Measurements from ENCODE around the gene SMIM41. TPM values are rescaled to one million over a fixed set of nuclear protein-coding genes. Genes with fewer than 3 reads are reported as not detected.
A peak's percentile ranks its signal among the peaks of the same experiment; 100 is the strongest.

Gene SMIM41
- total RNA-seq, 6 experiments from 2014 or later = not detected

DNA sequence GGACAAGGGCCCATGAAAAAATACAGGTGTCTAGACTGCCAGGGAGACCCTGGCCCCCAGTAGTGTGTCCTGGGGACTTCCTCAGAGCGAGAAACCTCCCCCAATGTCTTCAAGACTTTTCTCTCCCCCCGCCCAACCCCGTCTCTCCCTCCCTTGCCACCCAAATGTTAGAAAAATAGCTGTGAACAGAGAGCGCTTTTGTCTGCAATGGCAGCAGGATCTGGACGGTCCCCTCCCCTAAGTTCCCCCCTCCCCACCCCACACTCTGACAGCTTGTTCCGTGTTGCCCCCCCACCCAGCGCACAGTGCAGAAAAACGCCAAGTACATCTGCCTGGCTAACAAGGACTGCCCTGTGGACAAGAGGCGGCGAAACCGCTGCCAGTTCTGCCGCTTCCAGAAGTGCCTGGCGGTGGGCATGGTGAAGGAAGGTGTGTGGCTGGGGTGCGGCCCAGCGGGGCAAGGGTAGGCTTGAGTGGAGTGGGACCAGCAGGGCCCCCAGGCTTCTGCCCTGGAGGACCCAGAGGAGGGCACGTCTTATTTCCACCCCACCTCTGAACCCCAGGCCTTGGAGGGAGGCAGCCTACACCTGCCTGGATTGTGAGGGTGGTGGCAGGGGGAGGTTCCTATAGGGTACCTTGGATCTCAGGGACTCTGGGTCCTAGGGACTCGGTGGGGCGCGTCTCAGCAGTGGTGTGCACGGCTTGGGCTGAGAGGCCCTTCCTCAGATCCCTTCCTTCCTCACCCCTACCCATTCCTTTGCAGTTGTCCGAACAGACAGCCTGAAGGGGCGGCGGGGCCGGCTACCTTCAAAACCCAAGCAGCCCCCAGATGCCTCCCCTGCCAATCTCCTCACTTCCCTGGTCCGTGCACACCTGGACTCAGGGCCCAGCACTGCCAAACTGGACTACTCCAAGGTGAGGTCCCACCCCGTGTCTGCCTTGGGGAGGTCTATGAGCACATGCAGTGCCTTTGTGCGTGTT lies 23.5 kb upstream of the SMIM41 start:
- Mint-ChIP-seq H3K4me3 (peak overlapping the region; percentile 3; the same call in 1 of the 2 replicates), H3K27me3 (ENCODE audit: insufficient read depth) (peaks cover 68% of the 10 kb centered on the region), H3K9me3 (peaks cover 10% of the 10 kb centered on the region; the same call in 1 of the 2 replicates), H3K27ac (peak overlapping the region; percentile 61), H3K4me1 (ENCODE audit: low read depth) (peaks cover 22% of the 10 kb centered on the region), H3K36me3 (ENCODE audit: low read depth) (peaks cover 6% of the 10 kb centered on the region; the same call in 1 of the 2 replicates)
- TF ChIP-seq, protein P1, sequence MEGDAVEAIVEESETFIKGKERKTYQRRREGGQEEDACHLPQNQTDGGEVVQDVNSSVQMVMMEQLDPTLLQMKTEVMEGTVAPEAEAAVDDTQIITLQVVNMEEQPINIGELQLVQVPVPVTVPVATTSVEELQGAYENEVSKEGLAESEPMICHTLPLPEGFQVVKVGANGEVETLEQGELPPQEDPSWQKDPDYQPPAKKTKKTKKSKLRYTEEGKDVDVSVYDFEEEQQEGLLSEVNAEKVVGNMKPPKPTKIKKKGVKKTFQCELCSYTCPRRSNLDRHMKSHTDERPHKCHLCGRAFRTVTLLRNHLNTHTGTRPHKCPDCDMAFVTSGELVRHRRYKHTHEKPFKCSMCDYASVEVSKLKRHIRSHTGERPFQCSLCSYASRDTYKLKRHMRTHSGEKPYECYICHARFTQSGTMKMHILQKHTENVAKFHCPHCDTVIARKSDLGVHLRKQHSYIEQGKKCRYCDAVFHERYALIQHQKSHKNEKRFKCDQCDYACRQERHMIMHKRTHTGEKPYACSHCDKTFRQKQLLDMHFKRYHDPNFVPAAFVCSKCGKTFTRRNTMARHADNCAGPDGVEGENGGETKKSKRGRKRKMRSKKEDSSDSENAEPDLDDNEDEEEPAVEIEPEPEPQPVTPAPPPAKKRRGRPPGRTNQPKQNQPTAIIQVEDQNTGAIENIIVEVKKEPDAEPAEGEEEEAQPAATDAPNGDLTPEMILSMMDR (IDR thresholded peaks at IDR 0.05) = no peak
- DNase-seq = no peak

DNA sequence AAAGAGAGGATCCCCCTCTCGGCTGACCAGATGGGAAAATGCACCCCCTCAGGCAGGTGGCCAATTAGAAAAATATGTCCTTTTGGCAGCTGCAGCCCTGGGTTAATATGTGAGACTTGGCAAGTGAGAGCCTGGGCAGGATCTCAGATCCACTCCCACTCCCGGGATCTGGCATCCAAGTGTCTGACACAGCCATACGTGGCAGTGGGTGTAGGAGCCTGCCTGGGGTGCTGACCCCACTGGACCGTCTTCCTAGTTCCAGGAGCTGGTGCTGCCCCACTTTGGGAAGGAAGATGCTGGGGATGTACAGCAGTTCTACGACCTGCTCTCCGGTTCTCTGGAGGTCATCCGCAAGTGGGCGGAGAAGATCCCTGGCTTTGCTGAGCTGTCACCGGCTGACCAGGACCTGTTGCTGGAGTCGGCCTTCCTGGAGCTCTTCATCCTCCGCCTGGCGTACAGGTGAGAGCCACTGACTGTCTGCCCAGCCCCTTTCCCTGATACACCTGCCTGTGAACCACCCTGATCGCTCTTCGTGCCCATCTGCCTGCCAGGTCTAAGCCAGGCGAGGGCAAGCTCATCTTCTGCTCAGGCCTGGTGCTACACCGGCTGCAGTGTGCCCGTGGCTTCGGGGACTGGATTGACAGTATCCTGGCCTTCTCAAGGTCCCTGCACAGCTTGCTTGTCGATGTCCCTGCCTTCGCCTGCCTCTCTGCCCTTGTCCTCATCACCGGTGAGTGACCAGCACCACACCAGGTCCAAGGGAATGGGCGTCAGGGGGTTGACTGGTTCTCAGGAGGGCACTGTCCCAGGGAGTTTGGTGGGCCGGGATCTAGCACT lies 22.5 kb upstream of the SMIM41 start:
- Mint-ChIP-seq H3K4me3 (peak overlapping the region; percentile 13; the same call in 1 of the 2 replicates), H3K36me3 (ENCODE audit: low read depth) (peaks cover 6% of the 10 kb centered on the region; the same call in 1 of the 2 replicates), H3K27me3 (ENCODE audit: insufficient read depth) (peaks cover 70% of the 10 kb centered on the region), H3K4me1 (ENCODE audit: low read depth) (peaks cover 14% of the 10 kb centered on the region), H3K9me3 (peaks cover 10% of the 10 kb centered on the region; the same call in 1 of the 2 replicates), H3K27ac (peak overlapping the region; percentile 61)
- TF ChIP-seq, protein P1 (IDR thresholded peaks at IDR 0.05) = no peak
- DNase-seq = no peak

DNA sequence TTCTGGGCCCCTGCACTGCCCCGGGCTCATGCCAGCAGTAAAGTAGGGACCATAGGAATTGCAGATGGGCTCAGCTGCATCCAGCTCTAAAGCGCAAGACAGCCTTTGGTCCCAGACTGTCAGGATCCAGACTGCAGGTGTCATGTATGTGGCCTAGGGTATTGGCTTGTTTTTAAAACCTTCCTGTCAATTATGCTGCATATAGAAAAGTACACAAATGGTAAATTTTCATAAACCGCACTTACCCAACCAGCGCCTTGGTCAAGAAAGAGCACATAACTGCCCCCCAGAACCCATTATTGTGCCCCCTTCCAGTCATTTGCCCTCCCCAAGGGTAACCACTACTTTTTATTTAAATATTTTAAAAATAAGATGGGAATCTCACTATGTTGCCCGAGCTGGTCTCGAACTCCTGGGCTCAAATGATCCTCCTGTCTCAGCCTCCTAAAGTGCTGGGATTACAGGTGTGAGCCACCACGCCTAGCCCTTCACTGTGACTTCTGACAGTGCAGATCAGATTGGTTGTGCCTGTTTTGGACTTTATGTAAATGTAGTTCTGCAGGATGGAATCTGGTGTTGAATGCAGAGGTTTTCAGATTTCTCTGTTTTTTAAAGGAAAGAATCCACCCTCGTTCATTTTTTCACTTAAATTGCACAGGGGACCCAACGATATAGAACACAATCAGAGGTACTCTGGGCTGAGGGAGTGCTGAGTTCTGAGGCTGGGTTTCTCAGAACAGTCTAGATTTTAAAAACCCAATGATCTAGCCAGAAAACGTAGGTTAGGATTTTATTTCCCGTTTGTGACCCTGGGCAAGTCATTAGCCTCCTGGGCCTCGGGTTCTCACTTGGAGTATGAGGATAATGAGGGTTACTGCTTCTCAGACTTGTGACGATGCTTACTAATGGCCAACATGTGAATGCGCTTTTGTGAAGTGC lies 21.6 kb upstream of the SMIM41 start:
- Mint-ChIP-seq H3K4me1 (ENCODE audit: low read depth) (peaks cover 5% of the 10 kb centered on the region; the same call in 1 of the 2 replicates), H3K36me3 (ENCODE audit: low read depth) (peaks cover 6% of the 10 kb centered on the region; the same call in 1 of the 2 replicates), H3K9me3 (peaks cover 10% of the 10 kb centered on the region; the same call in 1 of the 2 replicates), H3K27me3 (ENCODE audit: insufficient read depth) (peaks cover 78% of the 10 kb centered on the region), H3K27ac (peak overlapping the region; percentile 61; the same call in 1 of the 2 replicates), H3K4me3 (peak overlapping the region; percentile 13; the same call in 1 of the 2 replicates)
- no peak for DNase-seq
- TF ChIP-seq, protein P1 (IDR thresholded peaks at IDR 0.05) = no peak

DNA sequence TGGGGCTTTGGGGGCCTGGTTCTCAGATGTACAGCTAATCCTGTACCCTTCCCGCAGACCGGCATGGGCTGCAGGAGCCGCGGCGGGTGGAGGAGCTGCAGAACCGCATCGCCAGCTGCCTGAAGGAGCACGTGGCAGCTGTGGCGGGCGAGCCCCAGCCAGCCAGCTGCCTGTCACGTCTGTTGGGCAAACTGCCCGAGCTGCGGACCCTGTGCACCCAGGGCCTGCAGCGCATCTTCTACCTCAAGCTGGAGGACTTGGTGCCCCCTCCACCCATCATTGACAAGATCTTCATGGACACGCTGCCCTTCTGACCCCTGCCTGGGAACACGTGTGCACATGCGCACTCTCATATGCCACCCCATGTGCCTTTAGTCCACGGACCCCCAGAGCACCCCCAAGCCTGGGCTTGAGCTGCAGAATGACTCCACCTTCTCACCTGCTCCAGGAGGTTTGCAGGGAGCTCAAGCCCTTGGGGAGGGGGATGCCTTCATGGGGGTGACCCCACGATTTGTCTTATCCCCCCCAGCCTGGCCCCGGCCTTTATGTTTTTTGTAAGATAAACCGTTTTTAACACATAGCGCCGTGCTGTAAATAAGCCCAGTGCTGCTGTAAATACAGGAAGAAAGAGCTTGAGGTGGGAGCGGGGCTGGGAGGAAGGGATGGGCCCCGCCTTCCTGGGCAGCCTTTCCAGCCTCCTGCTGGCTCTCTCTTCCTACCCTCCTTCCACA lies 20.7 kb upstream of the SMIM41 start:
- Mint-ChIP-seq H3K4me1 (ENCODE audit: low read depth) (peaks cover 6% of the 10 kb centered on the region), H3K9me3 (peaks cover 10% of the 10 kb centered on the region; the same call in 1 of the 2 replicates), H3K4me3 (peak overlapping the region; percentile 52), H3K36me3 (ENCODE audit: low read depth) (peaks cover 6% of the 10 kb centered on the region; the same call in 1 of the 2 replicates), H3K27me3 (ENCODE audit: insufficient read depth) (peaks cover 80% of the 10 kb centered on the region), H3K27ac (peak overlapping the region; percentile 53; the same call in 1 of the 2 replicates)
- TF ChIP-seq, protein P1 (IDR thresholded peaks at IDR 0.05) = no peak
- no peak for DNase-seq

All from HFFc6 (cell line).